HFF-Myc (cell line): Measurements from ENCODE around the gene FAIM2.

ENCODE experiments used
- DNase-seq: peaks from one replicate; pipeline ENCODE4 v3.0.0-alpha.2; 2011; ENCODE audit warnings: low read depth; ENCODE audit errors: extremely low read depth
- H3K4me3 ChIP-seq: replicated peaks from 2 replicates; pipeline ENCODE4 v1.5.1; 2011; ENCODE audit warnings: low read depth, mild to moderate bottlenecking, control low read depth, low read length
- TF ChIP-seq, protein P1 (sequence below): IDR thresholded peaks from 2 replicates; pipeline ENCODE4 v1.5.1; 2012; ENCODE audit warnings: mild to moderate bottlenecking, low read depth, low read length, control low read depth; ENCODE audit errors: missing control alignments

The FAIM2 gene

DNA sequence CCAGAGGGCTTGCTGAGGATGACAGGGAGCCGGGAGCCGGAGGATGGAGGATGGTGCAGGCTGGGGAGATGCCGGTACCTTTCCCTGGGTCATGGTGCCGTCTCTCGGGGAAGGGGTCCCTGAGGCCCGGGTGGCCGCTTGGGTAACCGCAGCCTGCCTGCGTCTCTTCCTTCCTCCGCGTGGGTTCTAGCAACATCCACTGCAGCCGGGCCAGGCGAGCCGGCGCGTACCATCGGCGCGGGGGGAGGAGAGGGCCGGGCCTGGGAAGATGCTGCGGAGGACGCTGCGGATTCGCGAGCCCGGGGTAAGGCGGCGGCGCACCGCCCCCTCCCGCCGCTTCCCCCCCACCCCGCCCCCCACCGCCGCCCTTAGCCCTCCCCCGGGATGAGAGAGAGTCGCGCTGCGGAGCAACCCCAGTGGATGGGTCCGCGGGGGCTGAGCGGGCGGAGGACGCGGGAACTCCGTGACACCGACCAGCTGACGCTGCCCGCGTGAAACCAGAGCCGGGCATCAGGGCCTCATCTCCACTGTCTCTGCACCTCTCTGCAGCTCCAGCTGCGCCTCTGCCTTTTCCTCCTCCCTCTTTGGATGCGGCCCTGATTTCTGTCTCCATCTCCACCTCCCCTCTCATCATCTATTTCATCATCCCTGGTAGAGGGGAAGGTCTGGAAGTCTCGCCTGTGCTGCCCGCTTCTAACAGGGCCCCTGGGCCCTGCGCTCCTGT is at the start of gene FAIM2:
Gene FAIM2, minus strand, starts transcription at position 201 of the 724 bp plus-strand sequence. Its CDS starts 108 bp downstream, at position 93.
- H3K4me3 ChIP-seq, result 0 out of 2 replicates have a peak within 1 kb of the TSS, but pooled peaks have one; percentile 4
- TF ChIP-seq, protein P1, sequence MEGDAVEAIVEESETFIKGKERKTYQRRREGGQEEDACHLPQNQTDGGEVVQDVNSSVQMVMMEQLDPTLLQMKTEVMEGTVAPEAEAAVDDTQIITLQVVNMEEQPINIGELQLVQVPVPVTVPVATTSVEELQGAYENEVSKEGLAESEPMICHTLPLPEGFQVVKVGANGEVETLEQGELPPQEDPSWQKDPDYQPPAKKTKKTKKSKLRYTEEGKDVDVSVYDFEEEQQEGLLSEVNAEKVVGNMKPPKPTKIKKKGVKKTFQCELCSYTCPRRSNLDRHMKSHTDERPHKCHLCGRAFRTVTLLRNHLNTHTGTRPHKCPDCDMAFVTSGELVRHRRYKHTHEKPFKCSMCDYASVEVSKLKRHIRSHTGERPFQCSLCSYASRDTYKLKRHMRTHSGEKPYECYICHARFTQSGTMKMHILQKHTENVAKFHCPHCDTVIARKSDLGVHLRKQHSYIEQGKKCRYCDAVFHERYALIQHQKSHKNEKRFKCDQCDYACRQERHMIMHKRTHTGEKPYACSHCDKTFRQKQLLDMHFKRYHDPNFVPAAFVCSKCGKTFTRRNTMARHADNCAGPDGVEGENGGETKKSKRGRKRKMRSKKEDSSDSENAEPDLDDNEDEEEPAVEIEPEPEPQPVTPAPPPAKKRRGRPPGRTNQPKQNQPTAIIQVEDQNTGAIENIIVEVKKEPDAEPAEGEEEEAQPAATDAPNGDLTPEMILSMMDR, result no peak
- no peak for DNase-seq

GRCh38 chr12:49953151-49953550 is 49.5 kb upstream of the FAIM2 start:
- TF ChIP-seq, protein P1, result no peak
- no peak overlapping the region for H3K4me3 ChIP-seq
- no peak for DNase-seq

DNA sequence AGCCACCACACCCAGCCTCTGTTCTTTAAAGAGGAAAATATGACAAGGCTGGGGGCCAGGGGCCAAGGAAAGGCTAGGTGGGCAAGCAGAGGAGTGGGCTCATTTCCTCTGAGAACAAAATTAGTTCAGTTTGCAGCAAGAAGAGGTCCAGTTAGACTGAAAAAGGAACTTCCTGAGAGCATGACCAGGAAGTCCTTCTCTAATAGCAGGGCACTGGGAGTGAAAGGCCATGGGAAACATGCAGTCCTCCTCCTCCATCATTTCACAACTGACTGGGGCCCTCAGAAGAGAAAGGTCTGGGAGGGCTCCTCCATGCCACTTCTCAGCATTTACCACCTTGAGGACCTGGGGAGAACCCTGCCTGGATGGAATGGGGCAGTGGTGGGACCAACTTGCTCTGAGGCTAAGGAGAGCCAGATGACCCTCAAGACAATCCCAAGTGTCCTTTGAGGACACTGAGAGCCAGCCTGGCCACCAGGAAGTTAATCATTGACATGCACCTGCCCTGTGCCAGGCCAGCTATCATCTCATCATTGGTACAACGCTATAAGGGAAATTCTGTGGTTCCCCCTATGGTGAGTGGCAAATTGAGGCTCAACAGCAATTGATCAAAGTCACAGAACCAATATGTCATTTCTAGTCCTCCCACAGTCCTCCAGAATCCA is 48.8 kb upstream of the FAIM2 start:
- TF ChIP-seq, protein P1, result no peak
- H3K4me3 ChIP-seq, result no peak overlapping the region
- DNase-seq, result no peak

- TF ChIP-seq, protein P1, result no peak
- no peak overlapping the region for H3K4me3 ChIP-seq
- no peak for DNase-seq
Measured at GRCh38 chr12:49951411-49952240, 47.9 kb upstream of the FAIM2 start.

DNA sequence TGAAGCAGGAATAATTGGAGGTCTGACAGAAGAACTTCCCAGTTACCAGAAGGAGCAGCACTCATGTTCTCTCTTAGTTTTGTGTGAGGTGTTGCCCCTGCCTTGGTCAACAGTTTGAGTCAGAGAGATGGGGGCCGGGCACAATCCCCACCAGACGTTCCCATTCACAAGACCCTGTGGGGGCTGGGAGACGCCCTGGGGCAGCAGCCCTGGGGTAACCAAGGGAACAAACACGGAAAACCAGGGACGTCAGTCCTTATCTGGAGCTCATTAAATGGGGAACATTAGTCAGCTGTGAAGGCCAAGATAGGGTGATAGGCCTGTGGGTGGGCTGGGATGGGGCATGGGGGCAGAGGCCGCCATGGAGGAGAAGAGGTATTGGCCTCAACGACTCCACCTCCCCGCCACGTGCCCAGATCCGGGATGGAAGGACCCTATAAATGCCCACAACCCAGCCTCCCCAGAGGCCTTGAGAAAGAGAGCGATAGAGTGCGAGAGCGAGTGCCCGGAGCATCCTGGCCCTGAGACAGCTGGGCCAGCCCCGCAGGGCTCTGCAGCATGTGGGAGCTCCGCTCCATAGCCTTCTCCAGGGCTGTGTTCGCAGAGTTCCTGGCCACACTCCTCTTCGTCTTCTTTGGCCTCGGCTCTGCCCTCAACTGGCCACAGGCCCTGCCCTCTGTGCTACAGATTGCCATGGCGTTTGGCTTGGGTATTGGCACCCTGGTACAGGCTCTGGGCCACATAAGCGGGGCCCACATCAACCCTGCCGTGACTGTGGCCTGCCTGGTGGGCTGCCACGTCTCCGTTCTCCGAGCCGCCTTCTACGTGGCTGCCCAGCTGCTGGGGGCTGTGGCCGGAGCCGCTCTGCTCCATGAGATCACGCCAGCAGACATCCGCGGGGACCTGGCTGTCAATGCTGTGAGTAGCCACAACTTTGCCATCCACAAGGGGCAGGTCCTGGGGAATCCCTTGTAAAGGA is 46.9 kb upstream of the FAIM2 start, which contains the start of gene AQP2:
Gene AQP2, plus strand, starts transcription at position 465 of the 979 bp plus-strand sequence. Its CDS starts 94 bp downstream, at position 559.
- no peak within 1 kb of the TSS for H3K4me3 ChIP-seq
- DNase-seq, result no peak
- TF ChIP-seq, protein P1, result no peak
